NCI-H2029 (cell line): ENCODE results near the gene CFAP46.
"Not testable (repeated sequence)": the region's sequence is repeated elsewhere in the genome, so short reads cannot be mapped to it uniquely, and the experiment has no call there.

ENCODE experiments used
- DNase-seq: peaks from one replicate; lab custom pipeline; 2025; lab: John Stamatoyannopoulos, UW

Gene CFAP46

DNA sequence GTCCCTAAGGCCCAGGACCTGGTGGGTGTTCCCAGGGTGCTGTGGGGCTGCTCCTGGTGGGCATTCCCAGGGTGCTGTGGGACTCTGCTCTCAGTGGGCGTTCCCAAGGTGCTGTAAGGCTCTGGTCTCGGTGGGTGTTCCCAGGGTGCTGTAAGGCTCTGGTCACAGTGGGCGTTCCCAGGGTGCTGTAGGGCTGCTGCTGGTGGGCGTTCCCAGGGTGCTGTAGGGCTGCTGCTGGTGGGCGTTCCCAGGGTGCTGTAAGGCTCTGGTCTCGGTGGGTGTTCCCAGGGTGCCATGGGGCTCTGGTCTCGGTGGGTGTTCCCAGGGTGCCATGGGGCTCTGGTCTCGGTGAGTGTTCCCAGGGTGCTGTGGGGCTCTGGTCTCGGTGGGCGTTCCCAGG lies 99.1 kb downstream of the CFAP46 start:
- not testable (repeated sequence) for DNase-seq

DNA sequence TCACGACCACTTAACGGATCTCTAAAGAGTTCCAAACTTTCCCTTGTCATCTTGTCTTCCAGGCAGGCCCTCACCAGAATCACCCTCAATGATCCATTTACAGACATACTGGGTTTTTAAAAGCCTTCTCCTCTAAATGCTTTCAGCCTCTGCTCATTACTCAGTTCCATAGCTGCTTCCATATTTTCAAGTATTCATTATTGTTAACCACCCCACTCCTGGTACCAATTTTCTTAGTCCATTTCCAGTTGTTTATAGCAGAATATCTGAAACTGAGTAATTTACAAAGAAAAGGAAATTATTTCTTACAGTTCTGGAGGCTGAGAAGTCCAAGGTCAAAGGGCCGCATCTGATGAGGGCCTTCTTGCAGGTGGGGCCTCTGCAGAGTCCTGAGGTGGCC lies 100.0 kb downstream of the CFAP46 start:
- DNase-seq = no peak

DNA sequence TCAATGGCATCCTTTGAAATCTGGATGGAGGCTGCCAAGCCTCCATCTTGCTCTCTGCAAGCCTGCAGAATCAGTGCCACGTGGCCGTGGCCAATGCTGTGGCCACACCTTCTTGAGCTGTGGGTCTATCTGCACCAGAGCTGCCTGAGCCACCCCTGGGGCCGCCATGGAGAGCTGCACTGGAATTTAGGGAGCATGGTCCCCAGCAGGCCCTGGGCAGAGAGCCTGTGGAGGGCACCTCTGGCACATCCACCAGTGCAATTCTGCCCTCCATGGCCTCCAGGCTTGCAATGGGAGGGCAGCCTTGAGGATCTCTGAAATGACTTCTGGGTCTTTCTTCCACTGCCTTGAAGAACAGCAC lies 100.8 kb downstream of the CFAP46 start:
- no peak for DNase-seq

DNA sequence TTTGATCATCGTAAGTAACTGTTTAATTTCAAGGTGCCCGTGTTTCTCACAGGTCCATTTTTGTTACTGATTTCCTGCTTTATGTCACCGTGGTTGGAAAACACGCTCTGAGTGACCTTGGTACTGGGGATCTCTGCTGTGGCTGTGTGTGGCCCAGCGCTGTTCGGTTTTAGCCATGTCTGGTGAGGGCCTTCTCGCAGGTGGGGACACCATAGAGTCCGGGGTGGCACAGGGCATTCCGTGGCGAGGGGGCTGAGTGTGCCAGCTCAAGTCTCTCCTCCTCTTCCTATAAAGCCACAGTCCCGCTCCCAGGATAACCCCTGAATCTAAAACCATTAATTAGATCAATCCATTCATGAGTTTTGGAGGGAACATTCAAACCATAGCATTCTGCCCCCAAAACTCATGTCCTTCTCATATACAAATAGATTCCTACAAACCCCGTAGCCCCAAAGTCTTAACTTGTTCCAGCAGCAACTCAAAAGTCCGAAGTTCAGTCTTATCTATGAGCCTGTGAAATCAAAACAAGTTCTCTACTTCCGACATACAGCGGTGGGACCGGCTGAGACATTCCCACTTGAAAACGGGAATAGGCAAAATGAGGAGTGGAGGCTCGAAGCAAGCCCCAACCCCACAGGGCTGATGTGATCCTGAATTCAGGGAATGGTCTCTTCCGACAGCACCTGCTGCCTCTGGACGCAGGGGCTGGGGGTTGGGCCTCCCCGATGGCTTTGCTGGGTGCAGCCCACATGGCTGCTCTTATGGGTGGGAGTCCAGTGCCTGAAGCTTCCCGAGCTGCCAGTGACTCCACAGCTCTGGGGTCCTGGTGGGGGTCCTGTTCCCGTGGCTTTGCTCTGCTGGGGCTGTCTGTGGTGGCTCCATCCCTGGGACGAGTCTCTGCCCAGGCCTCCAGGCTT lies 101.4 kb downstream of the CFAP46 start:
- DNase-seq = no peak

DNA sequence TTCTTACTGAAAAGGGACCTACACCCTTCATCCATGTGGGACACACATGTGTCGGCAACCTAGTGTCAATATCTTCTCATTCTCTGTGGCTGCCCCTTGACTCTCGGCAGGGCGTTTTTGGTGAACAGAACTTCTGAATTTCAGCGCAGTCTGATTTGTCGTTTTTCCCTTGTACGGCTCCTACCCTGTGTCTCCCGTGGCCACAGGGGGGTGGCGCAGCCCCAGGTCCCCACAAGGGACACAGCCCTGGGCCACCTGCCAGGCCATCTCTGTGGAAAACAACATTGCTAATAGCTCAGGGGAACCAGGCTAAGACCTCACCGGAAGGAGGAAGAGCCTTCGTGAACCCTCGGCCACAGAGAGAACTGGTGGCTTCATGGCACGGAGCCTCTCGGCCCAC lies 103.3 kb downstream of the CFAP46 start:
- DNase-seq = no peak

DNA sequence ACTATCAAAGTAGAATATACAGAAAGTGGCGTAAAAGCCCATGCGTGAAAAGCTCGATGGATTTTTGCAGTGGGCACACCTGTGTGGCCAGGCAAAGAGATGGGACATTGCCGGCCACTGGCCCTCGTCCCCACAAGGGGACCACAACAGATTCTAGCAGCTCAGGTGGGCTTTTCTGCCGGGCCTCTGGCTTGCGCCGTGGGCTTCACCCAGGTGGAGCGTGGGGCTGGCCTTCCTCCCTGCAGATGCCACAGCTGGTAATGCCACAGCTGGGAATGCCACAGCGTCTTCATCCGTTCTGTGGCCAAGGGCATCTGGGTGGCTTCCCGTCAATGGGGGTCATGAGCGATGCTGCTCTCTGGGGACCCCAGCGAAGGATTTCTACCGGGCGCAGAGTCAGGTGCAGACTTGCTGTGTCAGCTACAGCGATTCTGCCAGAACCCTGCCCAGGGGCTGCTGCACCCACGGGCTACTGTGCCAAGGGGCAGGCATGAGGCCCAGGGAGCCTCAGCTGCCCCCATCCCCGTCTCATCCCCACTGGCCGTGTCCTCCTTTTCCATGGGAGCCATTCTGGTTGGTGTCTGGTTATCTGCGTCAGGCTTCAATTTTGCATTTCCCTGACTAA lies 103.9 kb downstream of the CFAP46 start:
- no peak for DNase-seq

DNA sequence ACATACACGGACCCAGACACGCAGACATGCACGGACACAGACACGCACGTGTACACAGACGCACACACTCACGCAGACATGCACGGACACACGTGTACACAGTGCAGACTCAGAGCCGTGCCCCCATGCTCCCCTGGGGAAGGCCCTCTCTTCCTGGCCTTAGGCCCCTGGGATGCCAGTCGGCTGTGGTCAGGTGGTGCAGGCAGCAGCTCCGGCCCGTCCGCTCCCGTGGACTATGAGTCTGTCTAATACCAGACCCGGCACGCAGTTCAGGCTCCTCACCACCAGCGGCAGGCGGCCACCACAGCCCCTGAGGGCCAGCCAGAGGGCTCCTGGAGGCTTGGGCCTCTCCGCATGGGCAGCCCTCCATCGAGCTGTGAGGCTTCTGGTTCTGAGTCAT lies 104.5 kb downstream of the CFAP46 start:
- DNase-seq = no peak

DNA sequence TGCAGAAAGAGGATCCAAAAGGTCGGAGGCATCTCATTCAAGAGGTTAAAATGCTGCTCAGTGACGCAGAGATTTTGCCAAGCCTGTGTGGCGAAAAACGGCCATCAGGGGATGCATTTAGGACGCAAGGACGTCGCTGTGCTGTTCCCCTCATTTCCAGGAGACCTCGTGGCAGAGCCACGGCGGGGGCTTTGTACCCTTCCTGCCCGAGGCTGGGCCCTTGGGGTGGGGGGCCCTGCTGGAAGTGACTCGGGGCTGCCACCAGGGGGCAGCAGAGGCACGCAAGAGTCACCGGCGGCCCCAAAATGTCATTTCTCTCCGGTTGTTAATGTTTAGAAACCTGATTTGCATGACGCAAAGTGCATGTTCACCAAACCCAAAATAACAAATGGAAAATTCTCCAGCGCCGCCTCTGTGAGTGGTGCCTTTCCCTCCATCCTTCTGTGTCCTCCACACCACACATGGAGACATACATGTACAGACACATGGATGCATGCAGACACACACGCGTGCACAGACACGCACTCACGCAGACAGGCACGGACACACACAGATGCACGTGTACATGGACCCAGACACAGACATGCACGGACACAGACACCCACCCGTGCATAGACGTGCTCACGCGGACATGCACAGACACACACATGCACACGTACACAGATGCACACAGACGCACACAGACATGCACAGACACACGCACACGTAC lies 105.4 kb downstream of the CFAP46 start:
- DNase-seq = no peak

DNA sequence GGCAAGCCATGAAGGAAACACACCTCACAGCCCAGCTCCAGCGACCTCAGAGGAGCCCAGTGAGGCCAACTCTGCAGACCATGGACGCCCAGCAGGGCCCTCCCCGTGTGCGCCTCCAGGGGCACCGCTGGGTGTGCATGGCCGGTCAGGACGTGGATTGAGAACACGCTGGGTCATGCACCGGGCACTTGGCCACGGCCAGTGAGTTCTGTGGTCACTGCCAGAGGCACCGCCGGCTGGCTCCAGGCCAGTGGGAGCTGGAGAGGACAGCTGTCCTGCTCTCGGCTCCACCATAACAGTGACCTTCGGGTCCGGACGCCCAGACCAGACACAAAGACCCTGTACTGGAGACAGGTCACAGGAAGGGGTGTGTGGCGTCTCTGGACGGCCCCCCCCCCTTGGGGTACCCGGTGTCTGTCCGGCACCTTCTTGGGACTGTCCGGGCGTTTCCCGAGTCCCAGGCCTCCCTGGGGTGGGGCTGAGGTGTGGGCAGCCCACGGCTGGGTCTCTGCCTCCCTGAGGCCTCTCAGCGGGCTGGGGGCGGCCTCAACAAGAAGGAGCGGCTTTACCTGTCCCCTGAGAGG lies 106.0 kb downstream of the CFAP46 start:
- no peak for DNase-seq

DNA sequence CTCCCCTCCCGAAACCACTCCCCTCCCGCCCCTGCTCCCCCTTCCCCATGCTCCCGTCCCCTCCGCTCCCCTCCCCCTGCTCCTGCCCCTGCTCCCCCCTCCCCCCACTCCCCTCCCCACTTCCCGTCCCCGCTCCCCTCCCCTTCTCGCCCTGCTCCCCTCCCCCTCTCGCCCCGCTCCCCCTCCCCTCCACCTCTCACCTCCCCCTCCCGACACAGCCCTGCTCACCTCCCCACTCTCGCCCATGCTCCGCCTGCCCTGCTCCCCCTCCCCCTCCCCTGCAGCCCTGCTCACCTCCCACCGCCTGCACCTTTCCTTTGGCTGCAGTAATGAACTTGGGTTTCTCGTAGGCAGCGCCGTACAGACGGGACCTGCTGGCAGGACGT lies 106.5 kb downstream of the CFAP46 start:
- DNase-seq = no peak

DNA sequence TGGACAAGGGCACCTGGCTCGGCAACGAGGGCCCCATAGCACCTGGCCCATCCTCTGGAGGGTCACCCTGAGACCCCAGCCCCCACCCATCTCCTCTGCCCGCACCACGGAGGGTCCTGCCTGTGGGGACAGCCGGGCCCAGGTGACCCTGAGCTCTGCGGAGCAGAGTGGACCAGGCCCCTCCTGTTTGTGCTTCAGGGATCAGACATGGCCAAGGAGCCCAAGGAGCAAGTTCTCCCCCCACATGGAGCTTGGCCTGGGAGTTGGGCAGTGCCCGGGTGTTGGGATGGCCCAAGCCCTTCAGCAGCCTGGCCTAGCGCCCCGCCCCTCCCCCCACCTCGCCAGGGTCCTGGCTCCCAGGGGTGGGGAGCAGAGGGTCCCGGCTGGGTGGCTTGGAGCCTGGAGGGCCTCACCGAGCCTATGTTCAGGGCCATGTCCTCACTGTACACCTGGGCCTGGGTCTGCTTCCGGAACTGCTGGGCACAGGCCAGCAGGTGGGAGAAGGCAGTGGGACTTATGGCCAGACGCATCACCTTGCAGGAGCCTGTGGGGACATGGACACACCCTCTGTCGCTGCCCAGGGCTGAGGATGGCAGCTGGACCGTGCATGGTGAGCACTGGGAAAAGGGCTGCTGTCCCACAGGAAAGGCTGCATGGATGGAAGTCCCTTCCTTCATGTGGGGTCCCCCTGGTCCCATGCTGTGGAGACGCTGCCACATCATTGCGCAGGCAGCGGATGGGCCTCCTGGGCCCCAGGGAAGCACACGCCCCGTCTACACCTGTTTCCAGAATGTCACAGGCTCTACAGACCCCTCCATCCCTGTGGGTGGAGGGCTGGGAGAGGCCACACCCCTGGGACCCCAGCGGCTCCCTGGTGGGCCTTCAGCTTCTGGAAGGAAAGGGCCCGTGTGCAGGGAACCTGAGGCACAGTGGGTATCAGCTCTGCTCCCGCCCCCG lies 107.2 kb downstream of the CFAP46 start:
- DNase-seq = no peak

DNA sequence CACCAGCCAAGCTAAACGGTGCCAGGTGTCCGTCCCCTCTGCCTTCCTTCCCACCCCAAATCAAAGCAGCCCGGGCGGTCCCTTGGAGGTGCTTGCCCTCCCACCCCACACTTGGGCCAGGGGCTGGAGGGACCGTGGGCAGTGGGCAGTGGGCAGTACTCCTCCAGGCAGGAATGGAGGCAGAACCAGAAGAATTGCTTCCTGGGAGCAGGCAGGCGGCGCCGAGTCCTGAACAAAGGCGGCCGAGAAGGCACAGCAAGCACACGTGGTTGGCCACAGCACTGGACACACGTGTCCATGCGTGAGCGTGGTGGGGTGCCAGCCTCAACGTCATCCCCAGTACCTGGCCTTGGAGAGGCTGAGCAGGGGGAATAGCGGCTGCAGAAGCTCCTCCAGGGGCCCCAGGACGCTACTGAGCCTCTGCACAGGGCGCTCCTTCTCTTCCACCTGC lies 108.0 kb downstream of the CFAP46 start:
- DNase-seq = no peak

DNA sequence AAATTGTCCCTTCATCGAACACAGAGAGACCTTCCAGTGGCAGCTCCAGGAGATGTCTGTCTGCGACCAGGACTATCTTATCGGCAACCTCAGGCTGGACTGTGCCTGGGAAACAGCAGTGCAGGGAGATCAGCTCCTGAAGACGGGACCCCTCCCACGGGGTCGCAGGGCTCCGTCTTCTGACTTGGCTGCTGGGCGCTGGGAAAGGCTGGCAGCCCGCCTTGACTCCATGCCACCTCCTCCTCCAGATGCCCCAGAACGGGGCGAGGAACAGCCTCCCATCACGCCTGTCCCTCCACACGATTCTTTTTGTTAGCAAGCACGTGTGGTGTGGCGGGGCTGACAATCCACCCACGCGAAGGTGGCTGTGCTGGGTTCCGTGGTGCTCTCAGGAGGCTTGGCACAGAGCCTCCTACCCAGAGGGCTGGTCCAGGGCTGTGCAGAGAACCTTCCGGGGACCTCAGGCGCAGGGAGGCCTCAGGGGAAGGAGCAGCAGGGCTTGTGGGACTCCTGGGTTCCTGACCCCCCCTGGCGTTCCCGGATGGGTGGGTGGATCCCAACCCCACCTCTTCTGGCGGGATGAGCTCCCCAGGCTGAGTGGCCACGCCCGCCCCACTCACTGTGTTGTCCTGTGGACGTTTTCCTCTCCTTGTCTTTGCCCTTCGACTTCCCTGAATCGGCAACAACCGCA lies 108.8 kb downstream of the CFAP46 start:
- no peak for DNase-seq

DNA sequence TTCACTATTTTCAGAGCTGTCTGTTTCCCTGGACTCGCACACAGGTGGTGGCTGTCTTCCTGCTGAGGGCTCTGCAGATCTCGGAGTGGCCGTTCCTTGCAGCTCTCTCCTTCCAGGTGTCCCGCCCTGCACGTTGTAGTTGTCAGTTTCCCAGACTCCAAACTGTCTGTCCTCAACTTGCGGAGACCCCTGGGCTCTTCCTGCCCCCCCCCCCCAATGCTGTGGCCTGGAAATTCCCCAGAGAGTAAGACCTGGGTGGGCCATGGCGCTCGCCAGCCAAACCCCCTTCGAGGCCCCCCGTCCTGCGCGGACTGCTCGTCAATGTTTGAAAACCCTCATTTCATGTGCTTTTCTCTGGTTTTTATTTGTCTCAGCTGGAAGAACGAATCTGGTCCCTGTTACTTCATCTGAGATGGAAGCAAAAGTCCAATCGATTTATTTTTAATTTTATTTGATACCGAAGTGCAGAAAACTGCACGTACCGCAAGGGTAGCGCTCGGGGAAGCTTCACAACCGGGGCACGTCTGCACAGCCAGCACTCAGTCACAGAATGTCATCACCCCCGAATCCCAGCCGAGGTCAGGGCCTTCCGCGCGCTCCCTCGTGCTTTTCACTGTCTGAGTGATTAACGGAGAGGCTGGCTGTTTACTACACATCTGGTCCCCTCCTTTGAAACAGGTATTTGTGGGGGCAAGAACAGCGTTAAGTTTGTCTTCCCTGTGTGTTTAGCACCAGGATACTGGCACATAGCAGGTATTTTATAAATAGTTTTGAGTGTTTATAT lies 110.0 kb downstream of the CFAP46 start:
- no peak for DNase-seq

DNA sequence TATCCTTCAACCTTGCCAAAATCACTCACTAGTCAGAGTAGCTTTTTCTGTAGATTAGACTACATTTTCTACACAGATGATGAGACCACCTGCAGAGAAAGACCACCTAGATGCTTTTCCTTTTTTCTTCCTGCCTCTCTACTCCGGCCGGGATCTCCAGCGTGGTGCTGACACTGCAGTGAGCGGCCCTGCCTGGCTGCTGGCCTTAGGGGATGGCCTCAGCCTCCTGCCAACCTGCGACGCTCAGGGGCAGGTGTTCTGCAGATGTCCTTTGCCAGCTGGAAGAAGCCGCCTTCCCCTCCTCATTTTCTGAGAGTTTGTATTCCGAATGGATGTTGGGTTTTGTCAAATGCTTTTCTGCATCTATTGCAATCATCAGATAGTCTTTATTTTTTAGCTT lies 113.0 kb downstream of the CFAP46 start:
- DNase-seq = no peak

DNA sequence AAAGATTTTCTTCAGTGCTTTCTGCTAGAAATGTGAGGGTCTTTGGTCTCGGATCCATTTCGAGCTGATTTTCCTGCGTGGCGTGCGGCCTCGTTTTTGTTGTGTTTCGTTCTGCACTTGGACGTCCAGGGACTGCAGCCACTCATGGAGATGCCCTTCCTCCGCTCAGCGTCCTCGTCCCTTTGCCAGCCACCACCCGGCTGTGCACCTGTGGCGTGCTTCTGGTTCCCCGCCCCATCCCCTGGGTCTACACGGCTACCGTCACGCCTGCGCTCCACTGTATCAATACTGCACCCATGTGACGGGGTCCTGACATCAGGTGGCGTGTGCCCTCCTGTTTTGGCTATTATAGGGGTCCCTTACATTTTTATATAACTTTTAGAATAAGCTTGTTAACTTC lies 113.7 kb downstream of the CFAP46 start:
- DNase-seq = no peak

DNA sequence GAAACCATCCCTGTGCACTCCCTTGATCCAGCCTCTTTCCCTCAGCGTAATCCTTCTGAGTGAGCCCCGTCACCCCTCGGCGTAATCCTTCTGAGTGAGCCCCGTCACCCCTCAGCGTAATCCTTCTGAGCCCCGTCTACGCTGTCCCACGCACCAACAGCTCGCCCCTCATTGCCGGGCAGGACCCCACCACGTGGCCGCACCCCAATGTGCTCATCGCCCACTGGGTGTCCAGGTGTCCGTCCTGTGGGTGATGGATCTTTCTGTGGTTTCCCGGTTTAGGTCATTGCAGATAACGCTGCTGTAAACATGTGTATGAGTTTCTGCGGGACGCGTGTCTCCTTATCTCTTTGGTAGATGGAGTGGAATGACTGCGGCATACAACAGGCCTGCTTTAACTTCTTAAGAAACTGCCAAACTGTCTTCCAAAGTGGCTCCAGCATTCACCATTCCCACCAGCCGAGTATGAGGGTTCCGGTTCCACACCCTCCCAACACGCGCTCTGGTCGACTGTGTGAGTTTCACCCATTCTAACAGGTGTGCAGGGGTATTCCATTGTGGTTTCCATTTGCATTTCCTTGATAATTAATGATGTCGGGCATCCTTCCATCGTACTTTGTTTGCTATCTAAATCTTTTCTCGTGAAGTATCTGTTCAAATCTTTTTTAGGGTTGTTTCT lies 114.4 kb downstream of the CFAP46 start:
- DNase-seq = no peak

DNA sequence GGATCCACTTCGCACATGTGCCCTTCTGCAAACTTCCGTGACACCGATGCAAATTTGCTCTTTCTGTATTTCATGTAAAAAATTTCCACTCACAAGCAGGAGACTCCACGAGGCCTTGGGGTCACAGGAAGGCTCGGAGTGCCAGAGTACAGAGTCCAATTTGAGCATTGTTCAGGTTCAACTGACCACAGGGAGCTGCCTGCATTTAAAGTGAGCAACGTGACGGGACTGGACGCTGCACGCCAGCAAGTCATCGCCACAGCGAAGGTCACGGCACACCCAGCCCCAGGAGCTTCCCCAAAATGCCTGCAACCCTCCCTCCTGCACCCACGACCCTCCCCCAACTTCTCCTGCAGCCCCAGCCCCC lies 115.0 kb downstream of the CFAP46 start:
- DNase-seq = no peak
